Measurements from ENCODE around the gene DIPK2A. TPM values are rescaled to one million over a fixed set of nuclear protein-coding genes. Genes with fewer than 3 reads are reported as not detected.

The DIPK2A gene
- polyA plus RNA-seq, 1 of the 3 experiments (the other 2 are of a cell fraction) = 0.03 TPM

DNA sequence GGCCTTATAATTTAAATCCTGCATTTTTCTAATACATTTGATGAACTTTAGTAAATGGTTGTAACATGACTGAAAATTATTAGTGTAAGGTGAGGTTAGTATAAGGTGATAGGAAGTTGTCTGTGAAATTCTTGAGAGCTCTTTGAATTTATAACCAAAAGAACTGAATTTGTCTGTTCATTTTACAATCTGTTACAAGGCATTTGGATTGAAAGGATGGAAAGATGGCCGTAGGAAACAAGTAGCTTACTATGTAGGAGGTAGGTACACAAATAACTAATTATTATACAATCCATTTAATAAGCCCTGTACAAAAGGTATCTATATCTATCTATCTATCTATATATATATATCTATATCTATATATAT is 6.6 kb downstream of the DIPK2A start:
- Histone ChIP-seq H3F3A (replicated peaks; ENCODE audit: insufficient read depth) (no peaks in the 10 kb centered on the region), H3K4me1 (ENCODE audit: control insufficient read depth in 1 of 2, insufficient read depth in 2 of 2, low read depth in 1 of 2, low read length in 1 of 2) (no peaks in the 10 kb centered on the region; a peak in 1 of 4 replicates), H3K4me2 (no peak overlapping the region), H4K20me1 (ENCODE audit: insufficient read depth) (no peaks in the 10 kb centered on the region), H3K9me2 (no peaks in the 10 kb centered on the region), H2AFZ (ENCODE audit: low read depth) (no peak overlapping the region), H3K36me3 (replicated peaks in 1 of 2; ENCODE audit: control insufficient read depth in 1 of 2, insufficient read depth in 2 of 2, low read length in 1 of 2) (no peaks in the 10 kb centered on the region), H3K9me3 (no peaks in the 10 kb centered on the region), H3K9ac (no peak overlapping the region), H3K79me2 (ENCODE audit: insufficient read depth) (no peaks in the 10 kb centered on the region), H3K4me3 (ENCODE audit: low read depth in 2 of 2, low read length in 1 of 2) (no peak overlapping the region), H3K27me3 (ENCODE audit: insufficient read depth) (peaks cover 14% of the 10 kb centered on the region), H3K27ac (ENCODE audit: low read depth in 2 of 2, low read length in 1 of 2) (no peak overlapping the region)
- TF ChIP-seq TCF12 (IDR thresholded peaks at IDR 0.05) (no peak), TAF1 (IDR thresholded peaks at IDR 0.05; ENCODE audit: borderline replicate concordance, low read depth, low read length) (no peak), NFIC (IDR thresholded peaks at IDR 0.05; ENCODE audit: borderline replicate concordance) (no peak), RAD21 (IDR thresholded peaks at IDR 0.05; ENCODE audit: low read length) (no peak), EP300 (IDR thresholded peaks at IDR 0.05; ENCODE audit: borderline replicate concordance in 1 of 2, low read depth in 1 of 2, low read length in 1 of 2) (no peak), FOXJ3 (CRISPR knock-in tag; IDR thresholded peaks at IDR 0.05) (no peak)
- TF ChIP-seq, protein P1, sequence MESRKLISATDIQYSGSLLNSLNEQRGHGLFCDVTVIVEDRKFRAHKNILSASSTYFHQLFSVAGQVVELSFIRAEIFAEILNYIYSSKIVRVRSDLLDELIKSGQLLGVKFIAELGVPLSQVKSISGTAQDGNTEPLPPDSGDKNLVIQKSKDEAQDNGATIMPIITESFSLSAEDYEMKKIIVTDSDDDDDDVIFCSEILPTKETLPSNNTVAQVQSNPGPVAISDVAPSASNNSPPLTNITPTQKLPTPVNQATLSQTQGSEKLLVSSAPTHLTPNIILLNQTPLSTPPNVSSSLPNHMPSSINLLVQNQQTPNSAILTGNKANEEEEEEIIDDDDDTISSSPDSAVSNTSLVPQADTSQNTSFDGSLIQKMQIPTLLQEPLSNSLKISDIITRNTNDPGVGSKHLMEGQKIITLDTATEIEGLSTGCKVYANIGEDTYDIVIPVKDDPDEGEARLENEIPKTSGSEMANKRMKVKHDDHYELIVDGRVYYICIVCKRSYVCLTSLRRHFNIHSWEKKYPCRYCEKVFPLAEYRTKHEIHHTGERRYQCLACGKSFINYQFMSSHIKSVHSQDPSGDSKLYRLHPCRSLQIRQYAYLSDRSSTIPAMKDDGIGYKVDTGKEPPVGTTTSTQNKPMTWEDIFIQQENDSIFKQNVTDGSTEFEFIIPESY (IDR thresholded peaks at IDR 0.05; ENCODE audit: borderline replicate concordance, low read depth) = no peak
- TF ChIP-seq, protein P2, sequence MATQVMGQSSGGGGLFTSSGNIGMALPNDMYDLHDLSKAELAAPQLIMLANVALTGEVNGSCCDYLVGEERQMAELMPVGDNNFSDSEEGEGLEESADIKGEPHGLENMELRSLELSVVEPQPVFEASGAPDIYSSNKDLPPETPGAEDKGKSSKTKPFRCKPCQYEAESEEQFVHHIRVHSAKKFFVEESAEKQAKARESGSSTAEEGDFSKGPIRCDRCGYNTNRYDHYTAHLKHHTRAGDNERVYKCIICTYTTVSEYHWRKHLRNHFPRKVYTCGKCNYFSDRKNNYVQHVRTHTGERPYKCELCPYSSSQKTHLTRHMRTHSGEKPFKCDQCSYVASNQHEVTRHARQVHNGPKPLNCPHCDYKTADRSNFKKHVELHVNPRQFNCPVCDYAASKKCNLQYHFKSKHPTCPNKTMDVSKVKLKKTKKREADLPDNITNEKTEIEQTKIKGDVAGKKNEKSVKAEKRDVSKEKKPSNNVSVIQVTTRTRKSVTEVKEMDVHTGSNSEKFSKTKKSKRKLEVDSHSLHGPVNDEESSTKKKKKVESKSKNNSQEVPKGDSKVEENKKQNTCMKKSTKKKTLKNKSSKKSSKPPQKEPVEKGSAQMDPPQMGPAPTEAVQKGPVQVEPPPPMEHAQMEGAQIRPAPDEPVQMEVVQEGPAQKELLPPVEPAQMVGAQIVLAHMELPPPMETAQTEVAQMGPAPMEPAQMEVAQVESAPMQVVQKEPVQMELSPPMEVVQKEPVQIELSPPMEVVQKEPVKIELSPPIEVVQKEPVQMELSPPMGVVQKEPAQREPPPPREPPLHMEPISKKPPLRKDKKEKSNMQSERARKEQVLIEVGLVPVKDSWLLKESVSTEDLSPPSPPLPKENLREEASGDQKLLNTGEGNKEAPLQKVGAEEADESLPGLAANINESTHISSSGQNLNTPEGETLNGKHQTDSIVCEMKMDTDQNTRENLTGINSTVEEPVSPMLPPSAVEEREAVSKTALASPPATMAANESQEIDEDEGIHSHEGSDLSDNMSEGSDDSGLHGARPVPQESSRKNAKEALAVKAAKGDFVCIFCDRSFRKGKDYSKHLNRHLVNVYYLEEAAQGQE (IDR thresholded peaks at IDR 0.05; ENCODE audit: low read depth, low read length) = no peak
- WGBS (ENCODE audit: low lambda C conversion rate) = 14% methylated on average over 1 of the region's 1 CpG
- no peak for DNase-seq
- POLR2A ChIA-PET = no interaction called here
- CTCF ChIA-PET = no interaction called here

DNA sequence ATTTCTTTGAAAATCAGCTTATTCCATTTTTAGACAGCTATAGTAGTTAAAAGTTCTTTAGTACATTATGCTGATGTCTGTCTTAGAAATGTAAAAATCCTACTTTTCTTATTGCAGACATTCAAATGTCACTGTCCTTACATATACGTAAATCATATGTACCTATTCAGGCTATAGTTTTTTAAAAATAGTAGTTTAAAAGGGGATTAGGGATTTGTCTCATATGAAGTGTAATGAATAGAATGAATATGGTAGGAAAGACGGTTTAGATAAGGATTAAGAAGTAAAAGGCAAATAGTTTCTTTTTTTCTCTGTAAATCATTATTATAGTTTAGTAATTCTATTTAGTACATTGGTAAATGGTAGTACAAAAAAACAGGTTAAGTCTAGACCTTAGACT is 7.4 kb downstream of the DIPK2A start:
- Histone ChIP-seq H3F3A (replicated peaks; ENCODE audit: insufficient read depth) (no peaks in the 10 kb centered on the region), H3K4me3 (ENCODE audit: low read depth in 2 of 2, low read length in 1 of 2) (no peak overlapping the region), H3K9ac (no peak overlapping the region), H3K4me2 (no peak overlapping the region), H3K9me2 (no peaks in the 10 kb centered on the region), H3K27me3 (ENCODE audit: insufficient read depth) (peaks cover 6% of the 10 kb centered on the region; the same call in 1 of the 2 replicates), H3K4me1 (ENCODE audit: control insufficient read depth in 1 of 2, insufficient read depth in 2 of 2, low read depth in 1 of 2, low read length in 1 of 2) (no peaks in the 10 kb centered on the region; a peak in 1 of 4 replicates), H4K20me1 (ENCODE audit: insufficient read depth) (no peaks in the 10 kb centered on the region), H3K79me2 (ENCODE audit: insufficient read depth) (no peaks in the 10 kb centered on the region), H3K27ac (ENCODE audit: low read depth in 2 of 2, low read length in 1 of 2) (no peak overlapping the region), H3K36me3 (replicated peaks in 1 of 2; ENCODE audit: control insufficient read depth in 1 of 2, insufficient read depth in 2 of 2, low read length in 1 of 2) (no peaks in the 10 kb centered on the region), H2AFZ (ENCODE audit: low read depth) (no peak overlapping the region), H3K9me3 (no peaks in the 10 kb centered on the region)
- no peak for TF ChIP-seq RXRA (IDR thresholded peaks at IDR 0.05; ENCODE audit: borderline replicate concordance, low read depth)
- TF ChIP-seq, protein P3, sequence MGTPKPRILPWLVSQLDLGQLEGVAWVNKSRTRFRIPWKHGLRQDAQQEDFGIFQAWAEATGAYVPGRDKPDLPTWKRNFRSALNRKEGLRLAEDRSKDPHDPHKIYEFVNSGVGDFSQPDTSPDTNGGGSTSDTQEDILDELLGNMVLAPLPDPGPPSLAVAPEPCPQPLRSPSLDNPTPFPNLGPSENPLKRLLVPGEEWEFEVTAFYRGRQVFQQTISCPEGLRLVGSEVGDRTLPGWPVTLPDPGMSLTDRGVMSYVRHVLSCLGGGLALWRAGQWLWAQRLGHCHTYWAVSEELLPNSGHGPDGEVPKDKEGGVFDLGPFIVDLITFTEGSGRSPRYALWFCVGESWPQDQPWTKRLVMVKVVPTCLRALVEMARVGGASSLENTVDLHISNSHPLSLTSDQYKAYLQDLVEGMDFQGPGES (IDR thresholded peaks at IDR 0.05; ENCODE audit: low read depth, low read length) = no peak
- TF ChIP-seq, protein P1 (IDR thresholded peaks at IDR 0.05; ENCODE audit: borderline replicate concordance, low read depth) = no peak
- TF ChIP-seq CHD2 (IDR thresholded peaks at IDR 0.05; ENCODE audit: low read length, partially characterized antibody) = no peak
- TF ChIP-seq FOXJ3 (CRISPR knock-in tag; IDR thresholded peaks at IDR 0.05) = no peak
- ChIA-PET CTCF (no interaction called here), POLR2A (no interaction called here)
- DNase-seq = no peak
- WGBS (ENCODE audit: low lambda C conversion rate) = 10% methylated on average over 2 of the region's 2 CpGs
